HG03060 (cell line): ENCODE measurements around the gene KLHL22.
"Not testable (repeated sequence)": the region's sequence is repeated elsewhere in the genome, so short reads cannot be mapped to it uniquely, and the experiment has no call there.

Experiments used
- ATAC-seq: cut with Tn5 transposase; IDR thresholded peaks from one replicate; pipeline ENCODE4 v1.9.1; 2021; ENCODE audit warnings: low read depth, moderate number of reproducible peaks; ENCODE audit not compliant: unreplicated experiment

KLHL22 gene, protein sequence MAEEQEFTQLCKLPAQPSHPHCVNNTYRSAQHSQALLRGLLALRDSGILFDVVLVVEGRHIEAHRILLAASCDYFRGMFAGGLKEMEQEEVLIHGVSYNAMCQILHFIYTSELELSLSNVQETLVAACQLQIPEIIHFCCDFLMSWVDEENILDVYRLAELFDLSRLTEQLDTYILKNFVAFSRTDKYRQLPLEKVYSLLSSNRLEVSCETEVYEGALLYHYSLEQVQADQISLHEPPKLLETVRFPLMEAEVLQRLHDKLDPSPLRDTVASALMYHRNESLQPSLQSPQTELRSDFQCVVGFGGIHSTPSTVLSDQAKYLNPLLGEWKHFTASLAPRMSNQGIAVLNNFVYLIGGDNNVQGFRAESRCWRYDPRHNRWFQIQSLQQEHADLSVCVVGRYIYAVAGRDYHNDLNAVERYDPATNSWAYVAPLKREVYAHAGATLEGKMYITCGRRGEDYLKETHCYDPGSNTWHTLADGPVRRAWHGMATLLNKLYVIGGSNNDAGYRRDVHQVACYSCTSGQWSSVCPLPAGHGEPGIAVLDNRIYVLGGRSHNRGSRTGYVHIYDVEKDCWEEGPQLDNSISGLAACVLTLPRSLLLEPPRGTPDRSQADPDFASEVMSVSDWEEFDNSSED

DNA sequence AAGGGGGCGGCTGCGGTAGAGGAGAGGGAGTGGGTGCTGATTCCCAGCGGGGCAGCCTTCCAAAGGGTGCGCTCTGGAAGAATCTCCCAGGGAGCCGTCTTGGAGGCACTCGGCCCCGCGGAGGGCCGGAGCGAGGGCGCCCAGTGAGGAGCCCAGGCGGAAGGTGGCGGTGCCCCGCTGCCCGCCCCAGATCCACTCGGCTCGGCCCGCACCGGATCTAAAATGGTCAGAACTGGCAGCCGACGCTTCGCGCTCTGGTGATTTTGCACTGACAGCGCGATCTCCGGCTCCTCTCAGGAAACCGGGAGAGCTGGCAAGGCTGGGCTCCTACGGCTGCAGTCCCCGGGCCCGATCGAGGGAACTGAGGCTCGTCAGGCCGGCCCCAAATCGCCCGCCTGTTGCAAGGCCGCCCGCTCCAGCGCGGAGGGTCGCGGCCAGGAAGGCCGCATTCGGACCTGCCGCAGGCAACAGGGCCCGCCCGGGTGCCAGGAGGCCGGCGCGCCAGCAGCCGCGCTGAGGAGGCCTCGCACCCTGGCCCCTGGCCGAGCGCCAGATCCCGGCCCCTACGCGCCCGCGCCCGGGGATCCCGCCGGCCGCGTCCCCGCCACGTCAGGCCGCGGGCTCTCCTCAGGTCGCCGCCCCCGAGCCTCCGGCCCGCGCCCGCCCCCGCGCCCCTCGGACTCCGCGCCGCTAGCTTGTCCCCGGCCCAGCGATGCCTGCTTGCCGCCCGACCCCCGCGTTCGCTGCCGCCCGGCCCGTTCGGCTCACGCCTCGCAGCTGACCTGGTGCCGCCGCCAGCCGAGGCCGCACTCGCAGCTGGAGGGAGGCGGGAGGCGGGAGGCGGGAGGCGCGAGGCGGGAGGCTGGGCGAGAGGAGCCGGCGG, at the start of gene KLHL22:
Gene KLHL22 (minus strand): TSS at position 818 of the 883 bp plus-strand sequence. CDS start 6,584 bp downstream, outside the sequence.
- ATAC-seq, result peak; percentile 2

DNA sequence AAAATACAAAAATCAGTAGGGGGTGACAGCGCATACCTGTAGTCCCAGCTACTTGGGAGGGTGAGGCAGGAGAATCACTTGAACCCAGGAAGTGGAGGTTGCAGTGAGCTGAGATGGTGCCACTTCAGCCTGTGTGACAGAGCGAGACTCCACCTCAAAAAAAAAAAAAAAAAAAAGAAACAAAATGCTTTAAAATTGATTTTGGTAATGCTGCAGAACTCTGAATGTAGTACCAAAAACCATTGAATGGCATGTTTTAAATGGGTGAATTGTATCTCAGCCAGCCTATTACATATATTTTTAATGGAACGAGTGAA, 49.7 kb upstream of the KLHL22 start:
- not testable (repeated sequence) for ATAC-seq

DNA sequence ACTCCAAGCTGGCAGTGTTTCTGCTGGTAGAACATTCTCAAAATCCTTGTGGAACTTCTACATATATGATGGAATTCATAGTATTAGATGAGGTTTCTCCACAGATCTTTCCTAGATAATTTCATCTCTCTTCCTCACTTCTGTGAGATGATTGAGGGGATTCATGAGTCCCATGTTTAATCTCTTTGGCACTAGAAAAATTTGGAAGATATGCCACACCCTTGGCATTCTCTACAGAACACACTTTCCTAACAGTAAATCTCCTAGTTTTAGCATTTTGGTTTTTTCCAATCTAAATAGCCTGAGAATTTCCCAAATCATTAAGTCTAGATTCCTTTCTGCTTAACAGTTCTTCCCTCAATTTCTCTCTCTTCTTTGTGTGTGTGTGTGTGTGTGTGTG, 47.1 kb upstream of the KLHL22 start:
- no peak for ATAC-seq

DNA sequence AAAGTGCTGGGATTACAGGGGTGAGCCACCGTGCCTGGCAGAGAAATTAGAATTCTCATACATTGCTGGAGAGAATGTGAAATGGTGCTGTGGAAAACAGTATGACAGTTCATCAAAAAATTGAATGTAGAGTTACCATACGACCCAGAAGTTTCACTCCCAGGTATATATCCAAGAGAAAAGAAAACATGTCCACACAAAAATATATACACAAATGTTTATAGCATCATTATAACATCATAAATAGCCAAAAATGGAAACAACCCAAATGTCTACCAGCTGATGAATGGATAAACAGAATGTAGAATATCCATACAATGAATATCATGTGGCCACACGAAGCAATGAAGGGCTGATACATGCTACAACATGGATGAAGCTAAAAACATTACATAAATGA, 46.5 kb upstream of the KLHL22 start:
- ATAC-seq, result no peak

DNA sequence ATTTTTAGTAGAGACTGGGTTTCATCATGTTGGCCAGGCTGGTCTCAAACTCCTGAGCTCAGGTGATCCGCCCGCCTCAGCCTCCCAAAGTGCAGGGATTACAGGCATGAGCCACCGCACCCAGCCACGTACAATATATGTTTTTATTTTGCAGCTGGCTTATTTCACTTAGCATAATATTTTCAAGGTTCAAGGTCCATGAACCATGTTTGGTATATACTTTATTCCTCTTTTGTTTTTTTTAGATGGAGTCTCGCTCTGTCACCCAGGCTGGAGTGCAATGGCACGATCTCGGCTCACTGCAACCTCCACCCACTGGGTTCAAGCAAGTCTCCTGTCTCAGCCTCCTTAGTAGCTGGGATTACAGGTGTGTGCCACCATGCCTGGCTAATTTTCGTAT, 43.3 kb upstream of the KLHL22 start:
- ATAC-seq, result not testable (repeated sequence)

DNA sequence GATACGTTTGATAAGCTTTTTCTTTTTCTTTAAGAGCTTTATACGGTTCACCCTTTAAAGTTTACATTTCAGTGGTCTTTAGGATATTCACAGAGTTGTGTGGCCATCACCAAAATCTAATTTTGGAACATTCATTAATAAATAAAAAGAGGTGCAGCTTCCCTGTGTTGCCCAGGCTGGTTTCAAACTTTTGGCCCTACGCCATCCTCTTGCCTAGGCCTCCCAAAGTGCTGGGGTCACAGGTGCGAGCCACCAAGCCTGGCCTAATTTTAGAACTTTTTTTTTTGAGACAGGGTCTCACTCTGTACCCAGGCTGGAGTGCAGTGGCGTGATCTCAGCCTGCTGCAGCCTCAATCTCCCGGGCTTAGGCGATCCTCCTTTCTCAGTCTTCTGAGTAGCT, 42.4 kb upstream of the KLHL22 start:
- ATAC-seq, result no peak

DNA sequence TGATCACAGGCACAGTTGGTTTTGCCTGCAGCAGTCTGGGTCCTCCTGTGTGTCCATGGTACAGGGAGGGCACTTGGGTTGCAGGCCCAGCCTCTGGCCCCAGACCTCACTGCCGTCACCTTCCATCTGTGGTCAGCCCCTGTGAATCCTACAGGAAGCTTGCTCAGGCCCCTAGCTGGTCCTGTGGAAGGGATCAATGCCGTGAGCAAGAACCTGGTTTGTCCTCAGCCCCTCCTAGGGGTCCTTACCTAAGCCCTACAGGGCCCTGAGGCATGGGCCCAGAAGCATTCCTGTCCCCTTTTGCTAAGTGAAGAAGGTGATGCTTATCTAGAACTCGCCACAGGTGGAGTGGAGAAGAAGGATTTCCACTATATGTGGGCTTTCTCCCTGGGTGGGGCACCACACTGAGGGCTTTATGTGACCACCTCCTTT, 41.7 kb upstream of the KLHL22 start:
- ATAC-seq, result no peak

DNA sequence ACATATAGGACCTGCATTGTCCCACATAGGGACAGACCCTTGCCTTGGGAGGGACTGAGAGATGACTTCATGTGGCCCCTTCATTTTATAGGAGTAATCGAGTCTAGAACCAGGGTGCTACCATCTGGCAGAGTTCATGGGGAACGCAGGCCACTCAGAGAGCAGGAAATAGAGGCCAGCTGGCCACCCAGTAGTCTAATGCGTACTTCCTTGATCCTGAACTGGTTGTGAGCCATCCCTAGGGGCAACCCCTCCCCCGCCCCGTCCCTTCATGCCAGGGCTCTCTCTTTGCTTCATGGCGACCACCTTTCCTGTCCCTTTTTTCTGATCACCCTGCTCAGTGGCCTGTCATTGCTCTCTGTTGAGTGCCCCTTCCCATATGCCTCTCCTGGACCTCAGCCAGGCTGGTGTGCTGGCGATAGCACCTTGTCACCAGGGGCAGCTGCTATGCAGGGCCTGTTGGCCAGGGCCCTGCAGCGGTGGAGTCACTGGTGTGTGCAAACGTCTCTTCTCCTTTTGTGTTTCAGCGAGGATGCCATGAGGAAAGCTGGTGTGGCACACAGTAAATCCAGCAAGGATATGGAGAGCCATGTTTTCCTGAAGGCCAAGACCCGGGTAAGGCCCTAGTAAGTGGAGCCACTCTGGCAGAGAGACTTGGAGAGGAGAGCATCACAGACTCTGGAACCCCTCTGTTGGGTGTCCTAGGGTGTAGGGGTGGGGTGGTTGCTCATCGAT, 41.2 kb upstream of the KLHL22 start:
- no peak for ATAC-seq

DNA sequence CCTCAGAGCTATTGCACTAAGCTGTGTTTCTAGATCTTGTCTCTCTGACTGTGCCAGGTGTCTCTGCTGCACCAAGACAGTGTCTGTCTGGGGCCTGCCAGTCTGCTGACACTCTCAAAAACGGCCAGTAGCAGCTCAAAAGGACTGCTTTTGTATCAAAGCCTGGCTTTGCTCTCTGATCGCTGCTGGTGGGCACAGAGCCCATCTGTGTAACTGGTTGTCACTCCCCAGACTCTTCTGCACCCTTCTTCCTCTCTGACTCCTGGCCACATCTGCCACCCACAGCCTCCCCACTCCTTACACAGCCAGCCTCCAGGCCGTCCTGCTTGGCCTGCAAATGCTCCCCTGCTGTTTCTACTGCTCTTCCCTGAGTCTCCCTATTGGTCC, 38.3 kb upstream of the KLHL22 start:
- ATAC-seq, result no peak

DNA sequence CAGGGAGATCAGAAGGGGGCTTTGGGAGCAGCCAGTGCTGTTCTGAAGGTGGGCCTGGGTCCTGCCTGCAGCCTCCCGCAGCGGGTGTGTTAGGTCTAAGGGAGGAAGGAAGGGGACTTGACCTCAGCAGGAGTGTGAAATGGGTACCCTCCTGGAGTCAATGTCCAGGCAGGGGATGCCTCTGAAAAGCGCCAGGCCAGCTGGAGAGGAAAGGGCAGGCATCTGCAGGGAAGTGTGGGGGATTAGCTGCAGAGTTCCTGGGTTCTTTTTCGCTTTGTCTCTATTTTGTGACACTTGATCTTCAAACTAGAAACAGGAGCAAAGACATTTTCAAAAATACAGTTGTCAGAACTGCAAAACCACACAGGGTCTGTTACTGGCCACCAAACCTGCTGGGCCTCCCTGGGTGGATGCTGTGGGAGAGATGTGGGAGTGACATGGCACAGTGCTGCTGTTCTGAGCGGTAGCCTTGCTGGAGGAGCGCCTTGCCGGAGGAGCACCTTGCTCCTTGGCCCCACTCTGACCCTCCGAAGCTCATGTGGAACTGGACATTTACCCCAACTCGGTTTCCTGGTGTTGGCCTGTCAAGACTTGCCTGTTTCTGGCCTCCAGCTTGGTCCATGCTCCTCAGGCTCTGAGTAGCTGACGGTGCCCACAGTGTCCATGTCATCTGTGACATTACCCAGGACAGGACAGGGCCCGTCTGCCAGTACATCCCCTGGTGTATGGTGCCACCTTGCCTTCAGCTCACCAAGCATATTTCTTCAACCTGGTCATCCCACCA, 37.7 kb upstream of the KLHL22 start:
- ATAC-seq, result no peak

DNA sequence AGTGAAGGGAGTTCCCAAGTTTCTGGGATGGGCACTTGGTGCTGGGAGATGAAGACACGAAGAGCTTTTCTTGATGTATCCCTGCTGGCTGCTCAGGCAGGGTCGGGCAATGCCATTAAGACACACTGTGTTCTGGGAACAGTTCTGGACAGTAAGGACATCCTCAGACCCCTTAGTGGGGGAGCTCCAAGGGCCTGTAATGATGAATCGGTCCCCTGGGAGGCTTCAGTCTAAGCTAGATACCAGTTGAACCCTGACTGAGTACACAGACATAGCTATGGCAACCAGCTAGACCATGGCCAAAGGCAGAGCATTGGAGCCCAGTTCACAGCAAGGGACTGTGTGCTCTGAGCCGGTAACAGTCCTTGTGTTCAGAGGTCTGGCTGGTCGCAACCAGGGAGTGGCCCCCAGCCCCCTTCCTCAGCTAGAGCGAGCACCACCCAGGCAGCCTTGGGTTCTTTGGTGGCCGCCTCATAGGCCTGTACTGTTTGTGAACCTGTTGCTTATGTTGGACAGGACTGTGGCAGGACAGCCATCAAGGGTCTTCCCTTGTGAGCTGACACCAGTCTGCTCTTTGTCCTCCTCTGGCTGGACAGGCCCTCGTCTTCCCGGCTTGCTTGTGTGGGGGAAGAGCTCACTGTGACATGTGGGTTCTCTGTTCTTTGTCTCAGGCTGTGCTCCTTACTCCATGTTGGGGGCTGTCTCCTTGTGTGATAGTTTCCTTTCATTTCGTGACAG, 36.8 kb upstream of the KLHL22 start:
- ATAC-seq, result no peak

DNA sequence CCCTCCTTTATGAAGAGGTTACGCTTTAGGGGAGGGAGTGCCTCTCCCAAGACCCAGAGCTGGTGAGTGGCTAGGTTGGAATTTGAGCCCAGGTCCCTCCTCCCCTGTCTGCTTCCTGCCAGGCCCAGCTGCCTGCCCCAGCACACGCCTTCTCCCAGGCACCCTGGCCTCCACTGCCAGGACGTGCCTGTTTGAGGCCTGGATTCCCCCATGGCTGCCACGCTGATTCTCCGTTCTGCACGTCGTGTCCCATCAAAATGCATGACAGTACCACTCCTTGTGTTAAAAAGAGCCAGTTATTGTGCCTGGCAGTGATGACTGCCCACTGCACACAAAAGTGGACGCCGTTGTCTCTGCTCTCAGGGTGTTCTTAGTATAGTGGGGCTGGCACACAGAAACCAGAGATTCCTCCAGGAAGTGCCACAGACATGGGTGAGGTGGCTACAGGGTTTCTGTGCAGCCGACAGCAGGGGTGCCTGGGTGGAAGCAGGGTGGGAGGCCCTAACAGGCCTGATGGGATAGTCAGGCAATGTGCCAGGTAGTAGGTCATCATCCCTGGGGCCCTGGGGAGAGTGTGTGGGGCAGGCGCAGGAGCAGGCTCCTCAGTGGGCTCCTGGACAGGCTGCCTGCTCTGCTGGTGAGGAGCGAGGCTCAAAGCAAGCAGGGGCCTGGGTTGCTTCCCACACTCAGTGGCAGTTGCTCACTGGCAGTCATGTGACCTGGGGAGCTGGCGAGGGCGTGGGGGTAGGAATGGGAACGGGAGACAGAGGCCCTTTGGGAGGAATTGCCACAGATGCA, 36.0 kb upstream of the KLHL22 start:
- ATAC-seq, result no peak

DNA sequence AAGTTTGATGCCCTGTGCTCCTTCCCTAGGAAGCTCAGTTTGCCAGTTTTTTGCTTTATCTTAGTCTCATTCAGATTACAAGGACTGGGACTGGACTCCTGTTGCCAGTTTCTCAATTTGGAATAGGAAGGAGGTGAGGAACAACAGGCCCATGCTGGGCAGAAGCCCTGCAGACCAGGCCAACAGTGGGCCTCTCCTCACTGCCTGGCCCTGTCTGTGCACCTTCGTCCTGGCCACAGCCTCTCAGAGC, 35.5 kb upstream of the KLHL22 start:
- no peak for ATAC-seq

DNA sequence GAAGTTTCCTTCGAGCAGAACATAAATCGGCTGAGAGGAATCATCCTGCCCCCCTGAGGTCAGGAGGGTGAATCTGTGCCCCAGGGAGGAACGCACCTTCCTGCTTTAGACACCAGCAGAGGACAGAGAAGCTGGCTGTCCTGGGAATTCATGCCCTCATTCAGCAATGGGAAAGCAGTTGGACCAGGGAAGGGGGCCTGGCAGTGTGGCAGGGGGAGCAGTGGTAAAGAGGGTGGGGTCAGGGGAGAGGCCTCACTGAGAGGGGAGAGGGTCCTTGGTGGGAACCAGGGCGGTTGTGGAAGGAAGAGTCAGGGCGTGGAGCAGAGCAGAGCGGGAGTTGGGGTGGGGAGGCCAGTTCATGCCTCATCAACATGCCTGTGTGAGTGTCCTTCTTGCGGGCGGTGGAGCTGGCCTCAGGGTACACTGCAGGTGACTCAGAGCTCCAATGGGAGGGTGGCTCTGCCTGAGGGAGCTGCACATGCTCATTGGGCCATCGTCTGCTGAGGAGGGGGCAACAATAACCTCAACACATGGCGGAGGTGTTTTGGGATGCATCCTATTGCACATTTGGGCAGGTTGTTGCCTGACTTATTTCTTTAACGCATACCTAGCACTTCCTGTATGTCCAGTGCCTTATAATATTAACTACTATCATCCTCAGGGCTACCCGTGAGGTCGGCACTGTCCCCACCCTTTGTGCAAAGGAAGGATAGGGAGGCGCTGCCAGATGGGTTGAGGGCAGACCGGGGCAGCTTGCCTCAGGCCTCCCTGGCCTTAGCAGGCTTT, 35.0 kb upstream of the KLHL22 start:
- ATAC-seq, result no peak

DNA sequence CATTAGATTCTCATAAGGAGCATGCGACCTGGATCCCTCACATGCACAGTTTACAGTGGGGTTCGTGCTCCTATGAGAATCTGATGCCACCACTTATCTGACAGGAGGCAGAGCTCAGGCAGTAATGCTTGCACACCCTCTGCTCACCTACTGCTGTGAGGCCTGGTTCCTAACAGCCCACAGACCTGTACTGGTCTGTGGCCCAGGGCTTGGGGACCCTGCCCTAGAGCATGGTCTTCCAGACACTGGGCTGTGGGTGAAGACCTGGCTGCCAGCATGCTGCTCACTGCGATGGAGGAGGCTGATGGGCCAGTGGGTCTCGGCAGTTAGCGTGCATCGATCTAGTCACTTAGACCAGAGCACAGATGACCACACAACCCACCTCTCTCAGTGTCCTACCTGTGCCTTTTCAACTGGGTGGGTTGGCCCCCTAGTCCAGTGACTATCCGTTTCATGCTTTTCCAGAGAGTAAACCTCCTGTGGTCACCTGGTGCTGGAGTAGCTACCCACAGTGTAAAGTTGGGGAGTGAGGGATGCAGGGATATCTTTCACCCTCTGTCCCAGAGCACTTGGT, 32.9 kb upstream of the KLHL22 start:
- no peak for ATAC-seq

DNA sequence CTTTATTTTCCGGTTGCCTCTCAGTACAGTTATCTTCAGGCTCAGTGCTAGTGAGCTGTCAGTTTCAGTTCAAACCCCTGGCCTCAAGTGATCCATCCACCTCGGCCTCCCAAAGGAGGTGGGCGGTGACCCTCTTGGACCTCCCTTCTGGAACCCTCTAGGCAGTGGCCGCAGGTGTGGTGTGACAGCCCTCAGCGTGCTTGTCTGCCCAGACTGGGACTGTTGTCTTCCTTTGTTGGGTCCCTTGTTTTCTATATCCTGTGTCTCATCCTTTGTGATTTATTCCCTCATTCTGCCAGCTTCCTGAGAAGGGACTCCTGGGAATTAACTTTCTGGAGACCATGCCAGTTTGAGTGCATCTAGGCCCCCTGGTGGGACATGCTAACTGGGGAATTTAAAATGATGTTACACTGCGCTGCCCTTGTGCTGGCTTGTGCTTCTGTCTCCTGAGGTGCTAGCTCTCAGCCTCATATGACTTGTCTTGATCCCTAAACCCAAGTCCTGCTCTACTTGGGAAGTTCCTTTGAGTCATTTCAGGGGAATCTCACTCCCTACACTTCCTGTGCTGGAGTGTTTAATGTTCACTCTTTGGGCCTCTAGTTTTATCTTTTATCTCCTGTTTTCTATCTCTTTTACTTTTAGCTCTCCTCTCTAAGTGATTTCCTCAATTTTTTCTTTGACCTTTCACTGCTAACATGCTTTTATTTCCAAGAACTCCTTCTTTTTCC, 31.2 kb upstream of the KLHL22 start:
- ATAC-seq, result no peak

DNA sequence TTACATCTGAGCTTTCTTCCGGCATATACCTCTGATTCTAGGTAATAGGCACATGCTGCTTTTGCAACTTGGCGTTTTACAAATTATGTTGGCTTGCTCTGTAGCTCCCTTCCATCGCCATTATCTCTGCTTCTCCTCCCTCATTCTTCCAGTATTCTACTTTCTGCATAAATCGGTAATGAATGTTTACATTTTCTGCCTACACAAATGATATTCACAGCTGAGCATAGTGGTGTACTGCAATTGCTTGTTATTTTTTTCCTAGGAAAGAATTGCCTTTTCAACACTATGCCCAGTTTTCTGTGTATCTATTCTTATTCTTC, 30.7 kb upstream of the KLHL22 start:
- ATAC-seq, result no peak
